ENCODE data around the gene INAVA.
"Not testable (repeated sequence)": the region's sequence is repeated elsewhere in the genome, so short reads cannot be mapped to it uniquely, and the experiment has no call there.

DNA sequence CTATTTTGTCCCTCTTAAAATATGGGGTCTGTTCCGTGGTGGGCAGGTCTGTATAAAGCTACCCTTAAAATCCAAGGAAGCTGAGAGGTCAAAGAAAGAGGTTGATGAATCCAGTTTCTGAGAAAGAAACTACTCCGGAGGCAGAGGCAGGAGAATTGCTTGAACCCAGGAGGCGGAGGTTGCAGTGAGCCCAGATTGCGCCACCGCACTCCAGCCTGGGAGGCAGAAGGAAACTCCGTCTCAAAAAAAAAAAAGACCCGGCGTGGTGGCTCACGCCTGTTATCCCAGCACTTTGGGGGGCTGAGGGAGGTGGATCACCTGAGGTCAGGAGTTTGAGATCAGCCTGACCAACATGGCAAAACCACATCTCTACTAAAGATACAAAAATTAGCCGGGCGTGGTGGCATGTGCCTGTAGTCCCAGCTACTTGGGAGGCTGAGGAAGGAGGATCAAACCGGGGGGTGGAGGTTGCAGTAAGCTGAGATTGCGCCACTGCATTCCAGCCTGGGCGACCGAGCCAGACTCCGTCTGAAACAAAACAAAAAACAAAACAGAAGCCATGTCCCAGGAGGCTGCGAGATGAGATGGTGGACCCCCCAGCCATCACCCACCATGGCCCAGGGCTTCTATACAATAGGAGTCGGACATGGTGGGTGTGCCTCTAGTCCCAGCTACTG is 40.7 kb downstream of the INAVA start:
- TF ChIP-seq, protein P1, sequence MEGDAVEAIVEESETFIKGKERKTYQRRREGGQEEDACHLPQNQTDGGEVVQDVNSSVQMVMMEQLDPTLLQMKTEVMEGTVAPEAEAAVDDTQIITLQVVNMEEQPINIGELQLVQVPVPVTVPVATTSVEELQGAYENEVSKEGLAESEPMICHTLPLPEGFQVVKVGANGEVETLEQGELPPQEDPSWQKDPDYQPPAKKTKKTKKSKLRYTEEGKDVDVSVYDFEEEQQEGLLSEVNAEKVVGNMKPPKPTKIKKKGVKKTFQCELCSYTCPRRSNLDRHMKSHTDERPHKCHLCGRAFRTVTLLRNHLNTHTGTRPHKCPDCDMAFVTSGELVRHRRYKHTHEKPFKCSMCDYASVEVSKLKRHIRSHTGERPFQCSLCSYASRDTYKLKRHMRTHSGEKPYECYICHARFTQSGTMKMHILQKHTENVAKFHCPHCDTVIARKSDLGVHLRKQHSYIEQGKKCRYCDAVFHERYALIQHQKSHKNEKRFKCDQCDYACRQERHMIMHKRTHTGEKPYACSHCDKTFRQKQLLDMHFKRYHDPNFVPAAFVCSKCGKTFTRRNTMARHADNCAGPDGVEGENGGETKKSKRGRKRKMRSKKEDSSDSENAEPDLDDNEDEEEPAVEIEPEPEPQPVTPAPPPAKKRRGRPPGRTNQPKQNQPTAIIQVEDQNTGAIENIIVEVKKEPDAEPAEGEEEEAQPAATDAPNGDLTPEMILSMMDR (IDR thresholded peaks at IDR 0.05): not testable (repeated sequence)
- TF ChIP-seq EZH2 (IDR thresholded peaks at IDR 0.05; ENCODE audit: borderline replicate concordance, insufficient read depth, low read depth, low read length, poor library complexity, severe bottlenecking): not testable (repeated sequence)
